SJCRH30 (cell line): ENCODE results near the gene SESN1. TPM values are rescaled to one million over a fixed set of nuclear protein-coding genes. Genes with fewer than 3 reads are reported as not detected.

Experiments
- DNase-seq, 2 experiments: peaks; one replicate each; pipeline ENCODE4 v3.0.0-alpha.2; 2015 to 2020
- H3K27ac ChIP-seq: fragments of 250-450 bp; sonication (Bioruptor Pico); 2 replicates; pipeline ENCODE4 v1.5.1; 2020; ENCODE audit warnings: mild to moderate bottlenecking, moderate library complexity
- H3K27me3 ChIP-seq: fragments of 250-450 bp; sonication (Bioruptor Pico); 2 replicates; pipeline ENCODE4 v1.5.1; 2020; ENCODE audit warnings: mild to moderate bottlenecking, moderate library complexity
- H3K36me3 ChIP-seq: fragments of 250-450 bp; sonication (Bioruptor Pico); 2 replicates; pipeline ENCODE4 v1.5.1; 2020; ENCODE audit warnings: mild to moderate bottlenecking, moderate library complexity
- H3K4me1 ChIP-seq: fragments of 250-450 bp; sonication (Bioruptor Pico); 2 replicates; pipeline ENCODE4 v1.5.1; 2020; ENCODE audit warnings: mild to moderate bottlenecking, moderate library complexity
- H3K4me3 ChIP-seq: fragments of 250-450 bp; sonication (Bioruptor Pico); 2 replicates; pipeline ENCODE4 v1.5.1; 2020; ENCODE audit warnings: mild to moderate bottlenecking, moderate library complexity
- H3K9me3 ChIP-seq: fragments of 250-450 bp; sonication (Bioruptor Pico); replicated peaks from 2 replicates; pipeline ENCODE4 v1.5.1; 2020; ENCODE audit warnings: mild to moderate bottlenecking, moderate library complexity
- total RNA-seq: library from RNA; depleted of rRNA; stranded (reverse); fragments of >200 nt; shearing (Covaris generic); gene quantifications from 2 replicates; pipeline ENCODE4 v1.2.3, GENCODE V29; 2014

SESN1 gene
- total RNA-seq, 1 experiment from 2014 or later, result 23.7 TPM

- Histone ChIP-seq H3K4me1 (no peaks in the 10 kb centered on the region; the same call in 1 of the 2 replicates), H3K27ac (no peak overlapping the region), H3K36me3 (0 out of 2 replicates have a peak, but pooled peaks cover 2% of the 10 kb centered on the region), H3K4me3 (no peak overlapping the region), H3K9me3 (peaks cover 16% of the 10 kb centered on the region; the same call in 1 of the 2 replicates), H3K27me3 (no peaks in the 10 kb centered on the region)
- DNase-seq, result no peak
These were observed 49.2 kb downstream of the SESN1 start for GRCh38 chr6:109045493-109045892.

DNA sequence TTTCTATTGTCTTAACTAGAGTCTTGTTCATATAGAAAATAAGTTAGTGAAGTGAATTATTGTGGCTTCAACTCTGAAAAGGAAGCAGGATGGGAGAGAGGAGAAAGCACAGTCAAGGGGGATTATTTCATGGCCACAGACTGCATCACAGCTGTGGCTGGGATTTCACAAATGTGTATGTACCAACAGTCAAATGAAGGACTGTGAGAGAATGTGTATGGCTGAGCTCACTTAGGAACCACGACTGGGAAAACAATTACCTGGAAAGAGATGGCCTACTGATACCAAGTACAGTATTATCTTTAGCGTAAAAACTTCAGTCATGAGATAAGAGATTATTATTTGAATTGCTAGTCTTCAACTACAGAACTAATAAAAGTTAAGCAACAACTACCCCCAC, 54.9 kb downstream of the SESN1 start:
- Histone ChIP-seq H3K27ac (no peak overlapping the region), H3K27me3 (no peaks in the 10 kb centered on the region), H3K4me1 (peaks cover 9% of the 10 kb centered on the region), H3K4me3 (no peak overlapping the region), H3K36me3 (no peaks in the 10 kb centered on the region), H3K9me3 (peaks cover 7% of the 10 kb centered on the region; the same call in 1 of the 2 replicates)
- DNase-seq, result peak; percentile 36 to 72

GRCh38 chr6:109038837-109039398, 55.7 kb downstream of the SESN1 start:
- H3K27me3 ChIP-seq, result no peaks in the 10 kb centered on the region
- no peak overlapping the region for H3K4me3 ChIP-seq
- DNase-seq, result no peak
- peaks cover 7% of the 10 kb centered on the region; the same call in 1 of the 2 replicates for H3K9me3 ChIP-seq
- peaks cover 9% of the 10 kb centered on the region for H3K4me1 ChIP-seq
- no peak overlapping the region for H3K27ac ChIP-seq
- H3K36me3 ChIP-seq, result no peaks in the 10 kb centered on the region

DNA sequence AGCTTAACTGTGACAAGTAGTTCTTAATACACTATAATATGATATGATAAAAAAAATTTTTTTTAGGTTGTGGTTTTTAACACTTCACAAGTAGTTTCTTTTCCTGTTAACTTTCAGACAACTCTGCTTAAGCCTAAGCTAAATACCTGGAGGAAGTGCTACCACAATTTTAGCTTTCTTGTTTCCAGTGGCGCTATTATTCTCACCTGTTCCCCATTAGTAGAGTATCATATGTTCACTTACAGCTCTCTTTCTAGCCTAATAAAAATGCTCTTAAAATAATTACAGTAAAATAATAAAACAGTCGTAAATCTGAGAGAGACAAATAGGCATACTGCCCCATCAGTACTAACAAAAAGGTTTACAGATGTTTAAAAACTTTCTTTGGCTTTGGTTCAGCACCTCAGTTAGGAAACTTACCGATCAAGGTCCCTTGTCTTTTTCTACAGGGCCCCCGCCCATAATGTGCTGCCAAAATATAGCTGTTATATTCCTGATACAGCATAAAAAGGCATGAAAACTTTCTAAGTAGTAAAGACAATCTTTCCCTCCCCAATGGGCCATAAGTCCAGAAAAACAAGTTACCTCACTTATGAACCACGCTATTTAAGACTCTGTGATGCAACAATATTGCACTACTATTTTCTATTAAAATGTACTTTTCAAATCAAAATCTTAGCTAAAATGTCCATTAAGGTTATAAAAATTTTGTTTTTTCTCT, 57.9 kb downstream of the SESN1 start:
- H3K9me3 ChIP-seq, result no peaks in the 10 kb centered on the region
- no peaks in the 10 kb centered on the region for H3K27me3 ChIP-seq
- no peaks in the 10 kb centered on the region for H3K36me3 ChIP-seq
- H3K4me3 ChIP-seq, result no peak overlapping the region
- H3K4me1 ChIP-seq, result peaks cover 9% of the 10 kb centered on the region
- H3K27ac ChIP-seq, result no peak overlapping the region
- no peak for DNase-seq

GRCh38 chr6:109034526-109034925, 60.1 kb downstream of the SESN1 start:
- H3K4me3 ChIP-seq, result no peak overlapping the region
- DNase-seq, result no peak
- no peaks in the 10 kb centered on the region for H3K36me3 ChIP-seq
- H3K9me3 ChIP-seq, result no peaks in the 10 kb centered on the region
- no peaks in the 10 kb centered on the region for H3K27me3 ChIP-seq
- peaks cover 3% of the 10 kb centered on the region for H3K4me1 ChIP-seq
- no peak overlapping the region for H3K27ac ChIP-seq

DNA sequence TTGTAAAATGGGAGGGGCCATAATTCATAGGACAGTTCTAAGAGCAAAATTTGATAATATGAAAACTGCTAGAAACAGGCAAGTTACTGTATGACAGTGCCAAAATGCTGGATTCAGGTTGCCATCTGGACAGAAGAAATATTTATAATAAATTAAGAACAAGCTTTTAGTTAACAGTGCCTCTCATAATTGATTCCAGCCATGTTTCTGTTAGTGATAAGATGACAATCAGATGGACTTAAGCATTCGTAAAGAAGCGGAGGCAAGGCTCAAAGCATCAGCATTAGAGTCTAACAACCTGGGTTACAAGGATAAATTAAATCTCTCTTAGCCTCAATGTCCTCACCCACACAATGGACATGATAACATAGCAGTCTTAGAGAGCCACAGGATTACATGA, 61.0 kb downstream of the SESN1 start:
- no peaks in the 10 kb centered on the region for H3K36me3 ChIP-seq
- no peaks in the 10 kb centered on the region for H3K9me3 ChIP-seq
- DNase-seq, result no peak
- no peak overlapping the region for H3K4me3 ChIP-seq
- no peaks in the 10 kb centered on the region for H3K27me3 ChIP-seq
- no peak overlapping the region for H3K27ac ChIP-seq
- no peaks in the 10 kb centered on the region for H3K4me1 ChIP-seq

DNA sequence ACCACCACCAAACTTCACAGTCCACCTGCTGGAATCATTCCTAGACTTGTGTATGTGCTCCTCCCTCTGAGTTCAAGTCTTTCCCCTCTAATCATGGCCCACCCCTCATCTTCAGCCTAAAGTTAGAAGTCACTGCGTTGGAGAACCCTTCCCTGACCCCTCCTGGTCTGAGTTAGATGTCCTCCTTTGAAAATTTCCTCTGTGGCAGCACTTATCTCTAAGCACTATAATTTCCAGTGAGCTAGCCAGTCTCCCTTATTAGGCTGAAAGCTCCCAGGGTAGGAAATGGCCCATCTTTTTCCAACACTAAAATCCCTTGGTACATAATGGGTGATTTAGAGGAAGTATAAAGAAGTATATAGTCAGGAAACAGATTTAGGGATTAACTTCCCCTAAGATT, 63.2 kb downstream of the SESN1 start:
- Histone ChIP-seq H3K9me3 (no peaks in the 10 kb centered on the region), H3K4me1 (no peaks in the 10 kb centered on the region), H3K27ac (no peak overlapping the region), H3K4me3 (no peak overlapping the region), H3K27me3 (no peaks in the 10 kb centered on the region), H3K36me3 (no peaks in the 10 kb centered on the region)
- DNase-seq, result no peak

- Histone ChIP-seq H3K9me3 (no peaks in the 10 kb centered on the region), H3K4me1 (no peaks in the 10 kb centered on the region), H3K36me3 (no peaks in the 10 kb centered on the region), H3K27me3 (no peaks in the 10 kb centered on the region), H3K27ac (no peak overlapping the region), H3K4me3 (no peak overlapping the region)
- DNase-seq, result no peak
These were observed 65.3 kb downstream of the SESN1 start for GRCh38 chr6:109029313-109029712.

DNA sequence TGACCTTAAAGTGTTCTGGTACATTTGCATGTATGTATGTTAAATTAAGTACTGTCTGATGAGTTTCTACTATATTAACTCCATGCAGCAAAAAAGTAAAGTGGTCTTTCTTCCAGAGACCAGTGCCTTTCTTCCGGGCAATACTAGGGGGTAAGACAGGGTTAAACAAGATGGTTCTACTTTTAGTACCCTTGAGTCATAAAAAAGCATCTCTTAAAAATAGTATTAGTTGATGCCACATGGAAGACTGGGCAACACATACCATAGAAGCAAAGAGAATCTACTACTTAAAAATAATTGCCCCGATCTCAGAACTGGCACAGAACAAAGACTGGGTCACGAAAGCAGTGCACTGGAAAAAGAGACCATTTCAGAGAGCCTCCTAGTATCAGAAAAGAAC, 66.2 kb downstream of the SESN1 start:
- no peaks in the 10 kb centered on the region for H3K36me3 ChIP-seq
- H3K27ac ChIP-seq, result no peak overlapping the region
- peaks cover under 1% of the 10 kb centered on the region; the same call in 1 of the 2 replicates for H3K4me1 ChIP-seq
- DNase-seq, result no peak
- no peaks in the 10 kb centered on the region for H3K9me3 ChIP-seq
- H3K4me3 ChIP-seq, result no peak overlapping the region
- H3K27me3 ChIP-seq, result no peaks in the 10 kb centered on the region

DNA sequence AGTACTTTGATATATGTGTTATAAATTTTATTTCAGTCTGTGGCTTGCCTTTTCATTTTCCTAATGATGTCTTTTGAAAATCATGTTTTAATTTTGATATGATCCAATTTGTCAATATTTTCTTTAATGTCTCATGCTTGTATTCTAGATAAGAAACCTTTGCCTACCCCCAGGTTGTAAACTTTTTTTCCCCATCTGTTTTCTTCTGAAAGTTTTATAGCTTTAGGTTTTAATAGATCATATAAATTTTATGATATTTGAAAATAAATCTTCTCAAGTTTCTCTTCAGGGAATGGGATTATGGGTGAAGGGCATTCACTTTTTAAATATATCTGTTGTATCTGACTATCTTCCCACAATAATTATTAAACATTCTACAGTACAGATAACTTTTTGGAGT, 66.7 kb downstream of the SESN1 start:
- Histone ChIP-seq H3K4me1 (peaks cover 5% of the 10 kb centered on the region; the same call in 1 of the 2 replicates), H3K36me3 (no peaks in the 10 kb centered on the region), H3K4me3 (no peak overlapping the region), H3K27me3 (no peaks in the 10 kb centered on the region), H3K9me3 (no peaks in the 10 kb centered on the region), H3K27ac (no peak overlapping the region)
- no peak for DNase-seq

DNA sequence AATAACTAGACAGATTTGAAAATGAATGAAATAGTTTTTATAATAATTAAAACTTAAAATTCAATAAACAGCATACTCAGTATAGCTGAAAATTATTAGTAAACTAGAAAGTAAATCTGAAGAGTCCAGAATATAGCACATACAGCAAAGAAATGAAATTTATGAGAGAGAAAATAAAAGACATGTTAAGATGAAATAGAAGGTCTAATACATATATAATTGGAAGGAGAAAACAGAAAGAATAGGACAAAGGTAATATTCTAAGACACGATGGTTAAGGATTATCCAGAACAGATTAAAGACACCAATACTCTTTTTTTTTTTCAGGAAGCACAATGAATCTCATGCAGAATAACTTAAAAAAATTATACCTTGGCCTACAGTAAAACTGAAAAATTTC, 69.0 kb downstream of the SESN1 start:
- Histone ChIP-seq H3K36me3 (no peaks in the 10 kb centered on the region), H3K4me3 (no peak overlapping the region), H3K4me1 (peaks cover 5% of the 10 kb centered on the region; the same call in 1 of the 2 replicates), H3K9me3 (no peaks in the 10 kb centered on the region), H3K27ac (no peak overlapping the region), H3K27me3 (no peaks in the 10 kb centered on the region)
- no peak for DNase-seq

GRCh38 chr6:109024784-109025183, 69.9 kb downstream of the SESN1 start:
- DNase-seq, result peak in 1 of 2 experiments; percentile 11
- H3K4me3 ChIP-seq, result no peak overlapping the region
- H3K27ac ChIP-seq, result no peak overlapping the region
- H3K36me3 ChIP-seq, result no peaks in the 10 kb centered on the region
- peaks cover 5% of the 10 kb centered on the region; the same call in 1 of the 2 replicates for H3K4me1 ChIP-seq
- H3K9me3 ChIP-seq, result no peaks in the 10 kb centered on the region
- H3K27me3 ChIP-seq, result no peaks in the 10 kb centered on the region

DNA sequence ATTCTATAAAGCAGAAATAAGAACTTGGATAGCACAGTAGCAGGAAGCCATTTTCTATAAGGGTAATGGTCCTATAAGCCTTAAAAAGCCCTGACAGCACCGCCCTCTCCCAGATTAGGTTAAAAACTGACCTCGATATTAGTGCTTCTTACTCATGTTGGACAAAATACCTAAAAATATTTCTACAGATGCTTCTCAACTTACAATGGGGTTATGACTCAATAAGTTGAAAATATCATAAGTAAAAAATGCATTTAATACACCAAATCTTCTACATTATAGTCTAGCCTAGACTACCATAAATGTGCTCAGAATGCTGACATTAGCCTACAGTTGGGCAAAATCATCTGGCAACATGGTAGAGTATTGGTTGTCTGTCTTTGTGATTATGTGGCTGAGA, 70.3 kb downstream of the SESN1 start:
- no peak overlapping the region for H3K4me3 ChIP-seq
- no peaks in the 10 kb centered on the region for H3K9me3 ChIP-seq
- no peaks in the 10 kb centered on the region for H3K36me3 ChIP-seq
- no peak for DNase-seq
- no peaks in the 10 kb centered on the region for H3K27me3 ChIP-seq
- H3K4me1 ChIP-seq, result peaks cover 5% of the 10 kb centered on the region; the same call in 1 of the 2 replicates
- H3K27ac ChIP-seq, result no peak overlapping the region

- H3K36me3 ChIP-seq, result no peaks in the 10 kb centered on the region
- no peak overlapping the region for H3K27ac ChIP-seq
- H3K4me1 ChIP-seq, result peaks cover 5% of the 10 kb centered on the region; the same call in 1 of the 2 replicates
- no peaks in the 10 kb centered on the region for H3K27me3 ChIP-seq
- no peaks in the 10 kb centered on the region for H3K9me3 ChIP-seq
- no peak overlapping the region for H3K4me3 ChIP-seq
- no peak for DNase-seq
These were observed 71.2 kb downstream of the SESN1 start for GRCh38 chr6:109023356-109023925.

DNA sequence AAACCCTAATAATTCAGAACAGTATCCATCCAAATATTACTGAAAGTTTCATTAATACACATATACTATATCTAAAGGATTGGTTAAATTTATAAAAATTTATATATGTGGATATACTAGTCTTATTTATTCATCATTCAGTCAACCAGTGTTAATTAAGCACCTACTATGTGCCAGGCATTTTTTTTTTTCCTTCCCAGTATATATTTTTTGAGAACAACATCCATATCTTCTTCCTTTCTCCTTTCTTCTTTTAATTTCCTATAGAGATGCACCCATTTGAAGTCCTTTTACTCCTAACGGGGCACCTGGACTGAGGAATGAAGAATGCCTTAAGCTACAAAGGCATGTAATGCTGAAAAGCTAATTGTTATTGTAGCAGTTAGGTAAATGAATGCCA, 72.8 kb downstream of the SESN1 start:
- no peaks in the 10 kb centered on the region for H3K36me3 ChIP-seq
- DNase-seq, result no peak
- peaks cover 5% of the 10 kb centered on the region; the same call in 1 of the 2 replicates for H3K4me1 ChIP-seq
- no peaks in the 10 kb centered on the region for H3K9me3 ChIP-seq
- H3K4me3 ChIP-seq, result no peak overlapping the region
- no peaks in the 10 kb centered on the region for H3K27me3 ChIP-seq
- no peak overlapping the region for H3K27ac ChIP-seq
